Activated effector memory CD4-positive, alpha-beta T cell treated with anti-CD3 and anti-CD28 coated beads, Interleukin-2, amount 50 U/mL, for 16 hours (primary cell): ENCODE results near the gene JPT2.

Experiments used
- DNase-seq: peaks from one replicate; pipeline ENCODE4 v3.0.0-alpha.2; 2020

The JPT2 gene

DNA sequence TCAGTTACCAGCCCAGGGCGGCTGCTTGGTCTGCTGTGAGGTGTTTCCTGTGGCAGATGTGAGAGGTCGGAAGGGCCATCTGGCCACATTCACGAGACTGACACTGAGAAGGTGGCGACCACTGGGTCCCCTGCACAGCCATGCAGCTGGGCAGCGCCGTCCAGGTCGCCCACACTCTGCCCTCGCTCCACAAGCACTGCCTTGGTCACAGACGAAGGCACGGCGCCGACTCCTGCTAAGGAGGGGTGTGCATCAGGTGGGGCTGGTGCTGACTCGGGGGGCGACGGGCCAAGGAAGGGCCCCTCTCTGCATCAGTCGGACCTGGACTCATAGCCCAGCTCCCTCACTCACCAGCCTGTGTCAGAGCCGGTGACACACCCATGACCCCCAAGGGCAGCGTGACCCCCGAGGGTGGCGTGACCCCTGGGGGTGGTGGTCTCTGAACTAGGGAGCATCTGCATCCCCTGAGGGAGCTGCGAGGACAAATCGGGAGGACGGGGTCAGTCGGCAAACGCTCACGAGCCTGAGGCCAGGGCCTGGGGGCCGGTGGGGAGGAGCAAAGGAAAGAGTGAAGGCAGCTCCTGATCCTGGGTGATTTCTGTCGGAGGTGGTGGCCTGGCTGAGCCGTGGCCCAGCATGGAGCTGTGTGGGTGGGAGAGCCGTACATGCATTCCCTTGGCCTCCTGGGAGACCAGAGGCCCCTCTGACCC lies 62.9 kb downstream of the JPT2 start:
- no peak for DNase-seq

DNA sequence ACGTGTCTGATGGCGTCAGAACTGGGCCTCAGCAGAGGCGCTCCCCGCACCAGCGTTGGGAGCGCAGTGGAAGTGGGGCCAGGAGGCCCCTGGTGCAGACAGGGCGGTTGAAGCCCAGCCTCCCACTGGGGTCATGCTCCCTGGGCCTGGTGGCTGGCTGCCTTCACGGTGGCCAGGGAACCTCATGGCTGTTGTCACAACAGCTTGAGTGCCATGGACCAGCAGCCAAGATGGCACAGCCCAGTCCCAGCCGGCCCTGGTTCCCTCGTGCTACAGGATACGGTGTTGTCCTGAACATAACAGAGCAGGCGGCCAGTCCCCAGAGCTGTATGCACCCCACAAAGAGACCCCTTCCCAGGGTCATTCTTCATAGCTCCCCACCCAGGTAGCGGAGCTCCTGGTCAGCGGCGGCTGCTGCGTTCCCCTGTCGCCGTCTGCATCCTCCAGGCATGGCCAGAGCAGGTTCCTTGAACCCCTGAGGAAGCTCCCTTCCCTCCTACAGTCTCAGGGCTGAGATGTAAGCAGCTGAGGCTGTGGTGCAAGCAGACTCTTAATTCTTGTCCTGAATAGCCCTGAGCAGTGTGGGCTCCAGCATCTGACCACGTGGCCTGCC lies 63.6 kb downstream of the JPT2 start:
- no peak for DNase-seq

DNA sequence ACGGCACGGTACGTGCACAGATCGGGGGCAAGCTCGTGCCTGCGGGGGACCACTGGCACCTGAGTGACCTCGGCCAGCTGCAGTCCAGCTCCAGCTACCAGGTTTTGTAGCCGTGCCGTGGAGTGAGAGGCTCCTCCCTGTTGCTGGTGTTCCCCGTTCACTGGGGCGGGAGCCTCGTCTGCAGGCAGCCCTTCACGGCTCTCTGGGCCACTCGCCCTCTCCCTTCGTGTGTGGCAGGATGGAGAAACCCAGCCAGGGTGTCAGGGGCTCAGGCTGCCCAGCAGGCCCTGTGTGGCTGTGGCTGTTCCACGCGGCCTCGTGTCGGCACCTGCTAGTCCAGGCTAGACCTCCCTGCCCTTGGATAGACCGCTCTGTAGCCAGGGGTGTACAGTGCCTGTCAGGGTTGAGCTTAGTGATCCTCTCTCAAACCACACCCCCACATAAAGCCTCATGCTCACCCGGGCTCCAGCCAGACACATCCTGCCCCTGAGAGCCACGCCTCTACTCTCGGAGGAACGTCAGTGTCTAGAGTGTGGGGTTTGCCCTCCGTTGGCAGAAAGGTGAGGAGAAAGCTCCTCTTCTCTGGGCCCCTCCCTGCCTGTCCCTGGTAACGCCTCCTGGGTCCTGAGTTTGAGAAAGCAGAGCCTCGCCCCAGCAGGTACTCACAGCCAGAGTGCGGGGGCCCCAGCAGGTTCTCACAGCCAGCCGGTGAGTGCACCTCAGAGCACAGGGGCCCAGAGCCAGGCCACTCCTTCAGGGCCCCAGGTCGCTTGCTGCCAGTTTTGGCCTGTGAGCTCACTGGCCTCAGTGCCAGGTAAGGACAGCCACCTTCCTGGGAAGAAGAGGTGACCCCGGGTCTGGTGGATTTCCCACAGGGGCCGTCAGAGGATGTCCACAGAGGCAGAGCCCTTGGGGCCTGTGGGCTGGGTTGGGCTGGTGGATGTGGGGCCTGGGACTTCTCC lies 65.6 kb downstream of the JPT2 start:
- DNase-seq, result no peak

DNA sequence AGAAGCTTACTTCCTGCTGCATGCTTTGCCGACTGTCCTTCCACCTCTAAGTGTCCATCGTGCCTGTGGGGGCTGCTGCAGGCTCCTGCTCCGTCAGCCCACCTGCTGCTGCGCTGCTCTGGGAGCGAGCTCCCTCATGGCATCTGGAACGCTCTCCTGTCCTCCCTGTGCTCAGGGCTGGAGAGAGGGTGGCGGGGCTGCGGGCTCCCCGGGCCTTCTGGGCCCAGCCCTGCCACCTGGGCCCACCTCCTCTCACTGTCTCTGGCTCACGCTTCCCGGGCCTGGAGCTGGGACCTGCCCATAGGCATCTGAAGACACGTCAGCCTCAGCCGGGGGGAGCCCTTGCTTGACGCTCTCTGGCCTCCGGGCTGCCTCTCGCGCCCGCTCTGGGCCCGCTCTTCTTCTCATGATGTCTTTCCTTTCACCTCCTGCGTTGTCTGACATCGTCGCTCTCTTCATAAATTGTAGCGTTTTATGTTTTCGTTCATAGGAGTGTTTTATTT lies 66.3 kb downstream of the JPT2 start:
- no peak for DNase-seq

DNA sequence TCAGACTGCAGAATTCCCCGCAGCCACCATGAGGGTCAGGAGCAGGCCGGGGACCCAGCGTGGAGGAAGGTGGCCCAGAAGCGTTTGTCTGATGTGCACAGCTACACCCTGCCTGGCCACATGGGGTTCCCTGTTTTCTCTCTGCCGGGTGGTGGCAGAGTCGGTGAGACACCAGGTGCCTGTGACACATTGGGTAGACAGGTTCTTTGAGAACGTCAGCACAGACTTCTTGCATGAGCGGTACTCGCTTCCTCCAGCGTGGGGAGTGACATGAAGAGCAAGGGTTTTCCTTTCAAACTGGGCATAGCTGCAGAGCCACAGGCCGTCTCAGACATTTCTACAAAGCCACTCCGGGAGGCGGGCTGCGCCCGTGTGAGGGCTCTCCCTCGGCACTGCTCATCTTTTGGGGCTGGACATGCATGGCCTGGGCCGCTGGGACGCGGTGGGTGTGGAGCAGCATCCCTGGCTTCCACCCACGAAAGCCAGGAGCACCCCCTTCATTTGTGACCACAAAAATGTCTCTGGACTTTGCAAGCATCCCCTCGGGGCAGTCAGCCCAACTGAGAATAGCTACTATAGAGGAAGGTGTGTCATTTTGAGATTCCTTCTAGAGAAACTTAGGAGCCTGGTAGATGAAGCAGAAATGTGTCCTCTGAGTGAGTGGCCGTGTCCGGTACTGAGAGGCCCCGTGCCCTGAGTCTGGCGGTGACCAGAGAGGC lies 67.3 kb downstream of the JPT2 start:
- no peak for DNase-seq

DNA sequence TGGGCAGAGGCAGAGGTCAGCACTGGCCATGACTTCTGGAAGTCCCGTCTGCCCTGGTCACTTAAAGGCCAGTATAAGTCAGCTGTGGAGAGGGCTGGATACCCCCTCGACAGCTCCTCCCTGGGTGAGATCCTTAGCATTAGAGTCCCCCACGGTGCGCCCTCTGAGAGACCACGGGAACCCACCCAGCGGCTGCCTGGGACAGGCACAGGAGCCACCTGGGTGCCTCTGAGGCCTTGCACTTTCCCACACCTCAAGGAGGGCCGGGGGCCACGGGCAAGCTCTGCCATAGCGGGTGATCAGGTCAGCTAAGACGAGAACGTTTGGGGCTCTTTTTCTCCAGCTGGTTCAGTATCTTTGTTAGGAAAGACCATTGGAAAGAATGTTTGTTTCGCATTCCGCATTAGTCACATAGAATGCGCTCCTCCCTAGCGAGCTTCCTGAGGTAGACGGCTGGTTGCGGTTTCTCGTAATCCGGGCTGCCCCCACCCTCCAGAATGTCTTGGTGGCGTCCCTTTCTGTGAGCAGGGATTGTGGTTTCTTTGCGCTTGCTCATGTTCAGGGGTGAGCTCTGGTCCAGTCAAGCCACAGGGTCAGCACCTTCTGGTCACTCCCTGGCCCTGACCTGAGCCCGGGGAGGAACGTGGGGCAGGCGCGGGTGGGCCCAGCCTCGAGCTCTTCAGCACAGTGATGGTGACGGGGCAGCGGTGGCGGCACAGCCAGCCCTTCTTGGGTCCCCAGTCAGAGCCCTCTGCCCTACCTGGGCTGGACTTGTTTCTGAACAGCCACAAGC lies 68.0 kb downstream of the JPT2 start:
- no peak for DNase-seq

DNA sequence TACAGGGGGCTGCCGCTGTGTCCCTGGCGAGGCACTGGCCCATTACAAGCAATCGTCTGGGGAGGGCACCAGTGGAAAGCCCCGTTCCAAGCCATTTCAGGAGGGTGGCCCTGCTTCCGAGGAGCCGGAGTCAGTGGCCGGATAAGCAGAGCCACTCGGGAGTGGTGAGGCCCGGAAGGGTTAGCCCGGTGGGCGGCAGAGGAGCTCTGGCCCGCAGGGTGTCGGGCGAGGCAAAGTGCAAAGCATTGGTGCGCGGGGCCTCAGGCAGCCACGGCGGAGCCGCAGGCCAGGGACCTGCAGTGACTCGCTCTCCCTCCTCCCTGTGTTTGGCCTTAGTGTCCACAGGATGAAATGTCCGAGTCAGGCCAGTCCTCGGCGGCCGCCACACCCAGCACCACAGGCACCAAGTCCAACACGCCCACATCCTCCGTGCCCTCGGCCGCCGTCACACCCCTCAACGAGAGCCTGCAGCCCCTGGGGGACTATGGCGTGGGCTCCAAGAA lies 68.7 kb downstream of the JPT2 start:
- DNase-seq, result no peak

DNA sequence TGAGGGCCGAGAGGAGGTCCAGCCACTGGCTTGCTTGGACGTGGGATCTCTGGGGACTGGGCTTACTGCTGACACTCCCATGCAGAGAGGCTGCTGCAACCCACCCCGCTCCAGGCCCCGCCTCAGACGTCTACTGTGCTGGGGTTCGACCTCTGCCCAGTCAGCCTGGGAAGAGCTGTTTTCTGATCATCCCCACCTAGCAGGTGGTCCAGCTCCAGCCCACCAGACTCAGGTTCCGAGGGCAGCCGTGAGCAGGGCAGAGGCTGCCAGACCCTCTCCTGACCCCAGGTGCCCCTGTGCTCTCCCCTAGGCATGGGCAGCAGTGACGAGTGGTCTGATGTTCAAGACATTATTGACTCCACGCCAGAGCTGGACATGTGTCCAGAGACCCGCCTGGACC lies 69.9 kb downstream of the JPT2 start:
- DNase-seq, result no peak

DNA sequence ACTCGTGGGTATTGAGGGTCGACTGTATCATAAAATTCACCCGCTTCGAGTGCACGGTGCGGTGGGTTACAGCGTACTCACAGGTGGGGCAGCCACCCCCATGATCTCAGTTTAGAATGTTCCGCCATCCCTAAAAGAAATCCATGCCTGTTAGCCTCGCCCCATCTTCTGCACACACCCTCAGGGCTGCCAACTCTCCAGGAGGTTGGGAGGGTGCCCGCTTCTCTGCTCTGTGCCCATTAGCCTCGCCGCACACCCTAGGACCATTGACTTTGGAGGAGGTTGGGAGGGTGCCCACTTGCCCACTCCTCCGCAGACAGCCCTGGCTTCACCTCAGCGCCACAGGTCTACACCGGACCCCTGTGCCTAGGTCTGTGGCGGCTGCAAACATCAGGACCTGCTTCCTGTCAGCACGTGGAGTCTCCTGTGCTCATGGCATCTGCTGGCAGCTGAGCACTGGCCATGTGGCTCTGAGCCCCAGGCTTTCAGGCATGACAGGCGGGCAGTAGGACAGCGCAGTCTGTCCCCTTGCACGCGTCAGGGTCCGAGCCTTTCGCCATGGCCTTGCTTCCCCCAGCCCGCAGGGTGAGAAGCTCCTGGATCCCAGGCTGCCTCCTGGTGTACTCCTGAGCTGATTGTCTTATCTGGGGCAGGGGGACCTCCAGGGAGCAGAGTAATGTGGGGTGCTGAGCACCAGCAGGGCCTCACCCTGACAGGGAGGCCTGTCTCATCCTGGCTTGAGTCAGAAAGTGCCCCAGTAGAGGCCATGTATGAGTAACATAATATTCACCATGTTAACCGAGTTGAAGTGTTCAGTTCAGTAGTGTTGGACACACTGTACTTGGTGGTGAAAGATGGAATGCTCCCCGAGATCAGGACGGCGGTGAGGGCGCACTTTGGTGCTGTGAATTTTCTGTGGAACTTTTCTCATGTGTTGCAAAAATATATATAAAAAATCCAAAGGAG lies 71.4 kb downstream of the JPT2 start:
- DNase-seq, result no peak
